HG03342 (cell line): ENCODE results near the gene TSPAN6.
A peak's percentile ranks its signal among the peaks of the same experiment; 100 is the strongest.

ENCODE experiments used
- ATAC-seq: cut with Tn5 transposase; IDR thresholded peaks from one replicate; pipeline ENCODE4 v1.9.1; 2021; ENCODE audit warnings: mild to moderate bottlenecking, moderate library complexity; ENCODE audit not compliant: unreplicated experiment

The TSPAN6 gene

GRCh38 chrX:100636321-100636991 is at the start of gene TSPAN6:
TSS of gene TSPAN6 (minus strand) at chrX:100636806. CDS start at chrX:100636694, 112 bp downstream.
- peak; percentile 97 for ATAC-seq

DNA sequence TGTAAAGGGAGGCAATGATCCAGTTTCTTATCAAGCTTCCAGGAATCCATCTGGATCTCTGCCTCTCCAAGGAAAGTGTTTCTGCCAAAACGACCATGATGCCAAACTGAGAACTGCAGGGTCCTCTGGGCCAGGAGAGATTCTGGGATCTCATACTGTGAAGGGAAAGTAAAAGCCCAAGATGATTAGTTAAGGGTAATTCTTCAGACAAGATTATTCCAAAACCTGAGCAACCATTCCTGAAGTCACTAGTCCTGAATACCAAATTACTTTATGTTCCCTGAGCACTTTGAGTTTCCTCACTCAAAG is 49.3 kb upstream of the TSPAN6 start:
- ATAC-seq = peak; percentile 7

DNA sequence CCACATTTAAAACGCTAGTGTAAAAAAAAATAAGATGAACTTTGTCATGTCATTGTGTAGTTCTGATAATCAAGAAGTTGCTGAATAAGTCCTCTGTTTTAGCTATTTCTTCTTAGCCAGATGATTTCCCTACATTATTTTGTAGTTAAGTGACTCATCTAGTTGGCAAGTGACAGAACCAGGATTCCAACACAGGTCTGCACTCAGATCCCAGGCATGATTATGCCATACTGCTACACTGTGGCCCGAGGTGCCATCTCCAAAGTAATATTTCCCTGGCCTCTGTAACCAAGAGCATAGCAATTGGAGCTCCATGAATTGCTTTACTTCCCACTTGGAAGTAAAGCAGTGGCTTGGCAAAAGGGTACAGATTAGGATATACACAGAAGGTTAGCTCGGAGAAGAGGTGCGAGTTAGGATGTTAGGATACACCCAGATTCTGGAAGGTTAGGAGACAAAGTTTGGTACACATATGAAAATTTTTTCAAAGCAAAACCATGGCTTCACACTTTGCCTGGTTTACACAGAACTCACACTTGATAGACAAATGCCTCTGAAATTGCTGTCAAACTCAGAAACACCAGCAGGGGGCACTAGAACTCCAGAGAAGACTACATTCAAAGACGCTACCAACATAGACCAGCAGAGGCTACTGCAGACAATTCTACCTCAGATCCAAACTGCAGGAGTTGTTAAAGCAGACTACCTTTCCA is 48.8 kb upstream of the TSPAN6 start:
- peak; percentile 82 for ATAC-seq

DNA sequence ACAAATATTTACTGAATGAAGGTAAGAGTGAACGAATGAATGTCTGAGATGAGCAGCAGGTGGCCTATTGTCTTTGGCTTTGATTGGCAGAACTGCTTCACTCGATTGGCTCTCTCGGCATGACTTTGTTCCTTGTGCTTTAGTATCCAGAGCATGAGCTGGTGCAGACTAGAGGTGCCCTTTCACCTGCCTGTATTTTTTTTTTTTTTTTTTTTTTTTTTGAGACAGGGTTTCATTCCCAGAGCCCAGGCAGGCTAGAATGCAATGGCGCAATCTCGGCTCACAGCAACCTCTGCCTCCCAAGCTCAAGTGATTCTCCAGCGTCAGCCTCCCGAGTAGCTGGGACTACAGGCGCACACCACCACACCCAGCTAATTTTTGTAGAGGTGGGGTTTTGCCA is 46.3 kb upstream of the TSPAN6 start:
- no peak for ATAC-seq

DNA sequence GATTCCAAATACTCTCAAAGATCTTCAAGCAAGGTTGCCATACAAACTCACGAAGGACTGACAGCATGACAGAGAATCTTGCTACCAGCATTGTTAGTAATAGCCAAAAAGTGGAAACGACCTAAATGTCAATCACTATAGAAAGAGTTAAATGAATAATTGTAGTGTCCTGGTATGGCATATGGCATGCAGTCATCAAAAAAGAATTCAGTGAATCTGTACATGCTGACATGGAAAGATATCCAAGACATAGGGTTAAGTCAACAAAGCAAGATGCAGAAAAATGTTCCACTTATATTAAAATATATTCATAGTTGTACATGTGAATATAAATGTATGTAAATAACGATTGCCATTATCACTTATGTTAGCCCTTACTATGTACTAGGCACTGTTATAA is 45.0 kb upstream of the TSPAN6 start:
- ATAC-seq = no peak

GRCh38 chrX:100680756-100681155 is 44.1 kb upstream of the TSPAN6 start:
- no peak for ATAC-seq

- ATAC-seq = no peak
Measured at GRCh38 chrX:100677611-100678181, 41.1 kb upstream of the TSPAN6 start.

GRCh38 chrX:100674705-100675104 is 38.1 kb upstream of the TSPAN6 start:
- ATAC-seq = peak; percentile 70

GRCh38 chrX:100673397-100673953 is 36.9 kb upstream of the TSPAN6 start:
- ATAC-seq = no peak

- ATAC-seq = no peak
Measured at GRCh38 chrX:100672966-100673365, 36.4 kb upstream of the TSPAN6 start.

DNA sequence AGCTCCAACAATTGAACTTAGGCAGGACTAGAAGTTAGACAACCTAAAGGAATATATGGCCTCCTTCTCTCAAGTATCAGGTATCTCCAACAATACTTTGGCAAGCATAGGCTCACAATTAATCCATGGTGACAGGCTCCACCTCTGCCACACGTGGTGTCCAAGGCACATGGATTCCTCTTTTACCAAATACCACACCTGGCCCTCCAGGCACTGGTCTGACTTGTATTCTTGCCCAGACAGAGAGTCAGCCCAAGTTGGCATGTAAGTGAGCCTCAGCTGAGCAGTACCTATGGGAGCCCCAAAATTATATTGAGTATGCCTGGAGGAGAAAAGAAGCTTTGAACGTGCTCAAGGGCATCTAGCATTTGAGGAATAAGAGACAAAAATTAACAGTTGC is 27.0 kb upstream of the TSPAN6 start:
- ATAC-seq = no peak

DNA sequence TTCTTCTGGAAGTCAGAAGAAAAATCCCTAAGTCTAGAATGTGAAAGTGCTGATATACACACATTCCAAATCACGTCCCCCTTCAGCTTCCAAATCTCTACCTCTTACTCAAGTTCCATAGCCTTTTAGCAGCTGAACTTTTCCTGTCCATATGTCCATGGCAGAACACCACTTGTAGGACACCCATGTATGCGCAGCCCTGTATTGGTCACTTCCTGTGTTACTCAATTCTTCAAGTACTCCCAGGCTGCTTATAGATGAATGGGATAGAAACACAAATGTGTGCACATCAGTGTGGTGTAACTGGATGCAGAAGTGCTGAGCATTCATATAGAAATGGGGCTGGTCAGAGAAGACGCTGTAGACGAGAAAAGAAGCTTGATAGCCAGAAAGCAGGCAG is 26.2 kb upstream of the TSPAN6 start:
- no peak for ATAC-seq

DNA sequence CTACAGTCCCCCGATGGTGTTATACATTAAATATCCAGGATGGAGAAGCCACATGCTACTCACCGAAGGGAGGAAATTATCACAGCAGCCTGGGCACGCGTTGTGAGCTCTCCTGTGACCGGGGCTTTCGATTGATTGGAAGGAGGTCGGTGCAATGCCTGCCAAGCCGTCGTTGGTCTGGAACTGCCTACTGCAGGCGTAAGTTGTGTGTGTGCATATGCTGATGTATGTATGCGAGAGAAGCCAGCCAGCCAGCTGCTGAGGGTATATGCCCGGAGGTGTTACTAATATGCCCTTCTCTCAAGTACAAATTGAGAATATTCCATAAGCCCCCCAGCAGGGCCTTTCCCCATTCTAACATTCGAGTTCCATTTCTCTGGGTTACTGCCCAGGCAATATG is 25.6 kb upstream of the TSPAN6 start:
- ATAC-seq = no peak

- ATAC-seq = no peak
Measured at GRCh38 chrX:100659431-100660137, 23.0 kb upstream of the TSPAN6 start.

GRCh38 chrX:100658941-100659381 is 22.4 kb upstream of the TSPAN6 start:
- no peak for ATAC-seq

DNA sequence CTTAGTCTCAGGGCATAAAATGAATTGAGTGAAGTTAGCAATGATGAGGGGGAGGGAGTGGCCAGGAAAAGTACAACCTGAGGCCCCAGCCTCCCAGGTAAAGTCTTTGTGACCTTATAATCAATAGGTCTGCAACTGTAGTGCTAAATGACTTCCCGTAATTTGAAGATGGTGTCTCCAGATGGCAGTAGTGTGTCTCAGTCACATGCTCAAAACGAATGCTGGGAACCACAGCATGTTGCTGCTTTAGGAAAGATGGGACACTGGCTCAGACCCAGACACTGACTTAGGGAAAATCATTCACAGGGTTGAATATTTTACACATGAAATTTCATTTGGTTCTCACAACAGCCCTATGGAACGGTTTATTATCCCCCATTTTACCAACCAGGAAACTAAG is 17.7 kb upstream of the TSPAN6 start:
- no peak for ATAC-seq

DNA sequence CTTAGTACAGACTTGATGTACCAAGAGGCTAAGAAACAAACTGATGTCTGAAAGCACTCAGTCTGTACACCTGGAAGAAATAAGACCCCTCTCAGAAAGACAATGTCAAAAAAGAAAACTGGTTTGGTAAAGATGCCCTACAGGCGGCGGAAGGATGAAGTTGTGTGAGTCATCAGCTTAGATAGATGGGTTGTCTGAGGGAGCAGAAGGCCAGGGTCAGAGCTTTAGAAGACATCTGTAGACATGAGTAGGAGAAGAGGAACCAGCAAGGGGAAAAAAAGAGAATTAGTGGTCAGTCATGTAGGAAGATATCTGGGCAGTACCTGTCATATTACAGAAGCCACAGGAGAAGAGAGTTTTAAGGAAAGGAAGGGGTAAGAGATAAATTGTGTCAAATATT is 15.7 kb upstream of the TSPAN6 start:
- no peak for ATAC-seq

DNA sequence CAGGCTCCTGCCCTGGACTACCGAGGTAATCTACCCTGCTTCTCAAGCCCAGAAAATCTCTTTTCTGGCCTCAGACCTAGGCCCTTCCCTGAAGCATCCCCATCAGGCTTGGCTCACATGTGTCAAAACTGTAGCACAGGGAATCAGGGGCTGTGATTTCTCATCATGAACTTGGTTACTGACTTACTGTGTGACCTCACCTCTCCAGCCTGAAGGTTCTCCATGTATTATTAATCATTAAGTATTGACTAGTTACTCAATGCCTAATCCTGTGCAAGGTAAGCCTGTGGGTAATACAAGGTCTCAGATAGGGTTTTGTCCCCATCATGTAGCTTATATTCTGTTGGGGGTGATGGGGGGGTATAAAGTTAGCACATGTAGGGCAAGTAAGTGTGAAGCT is 14.2 kb upstream of the TSPAN6 start:
- peak; percentile 47 for ATAC-seq

DNA sequence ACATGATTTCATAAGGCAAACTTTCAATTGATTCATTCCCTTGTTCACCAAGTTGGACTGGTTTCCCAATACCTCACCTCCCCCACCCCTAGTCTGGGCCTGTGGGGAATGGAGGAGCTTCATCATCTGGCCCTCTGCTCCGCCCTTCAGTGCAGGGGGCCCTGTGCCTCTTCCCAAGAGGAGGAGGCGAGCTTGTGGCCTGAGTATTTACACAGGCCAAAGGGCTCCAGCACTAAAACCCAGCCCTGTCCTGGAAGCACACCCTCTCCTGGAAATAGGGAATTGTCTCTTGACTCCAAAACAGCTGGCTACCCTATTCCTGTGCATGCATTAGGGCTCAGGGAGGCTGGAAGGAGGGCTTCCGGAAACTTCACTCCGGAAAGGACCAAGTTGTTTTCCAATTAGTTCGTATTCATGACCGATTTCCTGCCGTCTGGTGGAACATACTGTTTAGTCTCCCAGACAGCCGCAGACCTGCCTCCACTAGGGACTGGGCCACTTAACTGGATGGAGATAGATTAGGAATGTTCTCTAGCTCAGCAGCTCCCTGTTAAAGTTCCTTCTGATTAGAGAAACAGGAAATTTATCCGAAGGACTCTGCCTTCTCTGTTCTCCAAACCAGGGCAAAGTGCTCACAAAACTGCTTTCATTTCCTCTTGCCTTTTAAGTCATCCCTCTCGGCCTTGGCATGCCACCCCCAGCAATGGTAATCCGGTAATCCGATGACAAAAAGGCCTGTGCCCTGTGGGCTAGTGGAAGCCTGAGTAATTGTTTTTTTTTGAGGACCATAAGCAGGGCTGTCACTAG is 13.1 kb upstream of the TSPAN6 start:
- no peak for ATAC-seq
